Endothelial cell of umbilical vein (primary cell): ENCODE data around the gene FSD2. TPM values are rescaled to one million over a fixed set of nuclear protein-coding genes. Genes with fewer than 3 reads are reported as not detected.

Experiments used
- BruUV-seq: library from RNA; stranded (reverse); fragments of 400-500 nt; replicated peaks from 2 replicates; lab custom pipeline; 2021; lab: Mats Ljungman, UMichigan
- CTCF ChIA-PET: fragments of 300-600, 350-600 bp; sonication (Branson Sonifier 250); formaldehyde crosslinking; loops from one replicate; lab custom pipeline; 2021; ENCODE audit warnings: antibody characterized with exemption, inconsistent platforms; lab: Charles Lee
- POLR2A ChIA-PET: fragments of 300-600, 350-600 bp; sonication (Branson Sonifier 250); formaldehyde crosslinking; loops from one replicate; lab custom pipeline; 2021; ENCODE audit warnings: antibody characterized with exemption, inconsistent platforms; lab: Charles Lee
- DNase-seq: peaks from one replicate; pipeline ENCODE4 v3.0.0-alpha.2; 2011; ENCODE audit warnings: low read depth, low spot score
- FAIRE-seq: peaks from 2 replicates; lab custom pipeline; 2011; peaks lifted over from hg19 to GRCh38; lab: Jason Lieb, UNC
- H2AFZ ChIP-seq: 2 replicates; pipeline ENCODE4 v1.6.0; 2012; ENCODE audit warnings: low read depth, low read length, control low read depth, inconsistent platforms
- H3K27ac ChIP-seq: 2 replicates; pipeline ENCODE4 v1.5.1; 2011; ENCODE audit warnings: low read depth, mild to moderate bottlenecking, control low read depth, low read length, moderate library complexity; ENCODE audit not compliant: insufficient read depth
- H3K27me3 ChIP-seq, 2 experiments: 2 replicates each; pipeline versions ENCODE4 v1.6.0 to v1.6.1; 2011; ENCODE audit warnings: low read length in 2 of 2, mixed read lengths in 1 of 2; ENCODE audit not compliant: control insufficient read depth in 2 of 2, insufficient read depth in 2 of 2
- H3K36me3 ChIP-seq, 2 experiments: 2 replicates in 1 of 2; 3 replicates in 1 of 2; pipeline ENCODE4 v1.5.1; 2011; ENCODE audit warnings: low read length in 2 of 2, mild to moderate bottlenecking in 1 of 2, moderate library complexity in 1 of 2; ENCODE audit not compliant: control insufficient read depth in 2 of 2, insufficient read depth in 2 of 2; ENCODE audit errors: extremely low read depth in 1 of 2
- H3K4me1 ChIP-seq: 3 replicates; pipeline ENCODE4 v1.5.1; 2011; ENCODE audit warnings: mild to moderate bottlenecking, low read length; ENCODE audit not compliant: control insufficient read depth, insufficient read depth; ENCODE audit errors: extremely low read depth
- H3K4me2 ChIP-seq: 2 replicates; pipeline ENCODE4 v1.6.1; 2011; ENCODE audit warnings: low read length, control low read depth, mixed read lengths; ENCODE audit not compliant: insufficient read depth
- H3K4me3 ChIP-seq, 3 experiments: fragments of 200-600 bp in 1 of 3; sonication (generic), shearing (Covaris generic) in 1 of 3; replicated peaks in 1 of 3; 2 replicates each; pipeline ENCODE4 v1.5.1; 2011 to 2016; ENCODE audit warnings: control low read depth in 3 of 3, low read length in 3 of 3, mild to moderate bottlenecking in 2 of 3, inconsistent platforms in 1 of 3, low read depth in 1 of 3, moderate library complexity in 1 of 3; ENCODE audit not compliant: insufficient read depth in 1 of 3
- H3K79me2 ChIP-seq: 2 replicates; pipeline ENCODE4 v1.6.0; 2012; ENCODE audit warnings: low read length, inconsistent platforms; ENCODE audit not compliant: control insufficient read depth, insufficient read depth
- H3K9ac ChIP-seq: replicated peaks from 2 replicates; pipeline ENCODE3; 2011; ENCODE audit warnings: low read length, control low read depth; ENCODE audit not compliant: insufficient read depth; ENCODE audit errors: extremely low read depth
- H3K9me1 ChIP-seq: replicated peaks from 3 replicates; pipeline ENCODE4 v1.6.0; 2011; ENCODE audit warnings: mild to moderate bottlenecking, low read length; ENCODE audit not compliant: control insufficient read depth, insufficient read depth; ENCODE audit errors: extremely low read depth
- H3K9me3 ChIP-seq: replicated peaks from 2 replicates; pipeline ENCODE4 v1.5.1; 2012; ENCODE audit warnings: low read length, inconsistent platforms; ENCODE audit not compliant: control insufficient read depth, insufficient read depth
- H4K20me1 ChIP-seq: replicated peaks from 2 replicates; pipeline ENCODE3; 2011; ENCODE audit warnings: mild to moderate bottlenecking, low read length; ENCODE audit not compliant: control insufficient read depth, insufficient read depth; ENCODE audit errors: extremely low read depth
- CTCF ChIP-seq, 2 donors: IDR thresholded peaks; 1 replicate in 1 of 2; 2 replicates in 1 of 2; pipeline ENCODE4 v1.5.1; 2011; ENCODE audit warnings: low read length in 2 of 2, mild to moderate bottlenecking in 2 of 2, moderate library complexity in 2 of 2, control low read depth in 1 of 2, inconsistent platforms in 1 of 2, low read depth in 1 of 2; ENCODE audit not compliant: insufficient read depth in 1 of 2; ENCODE audit errors: extremely low read depth in 1 of 2
- EZH2 ChIP-seq: IDR thresholded peaks from 2 replicates; pipeline ENCODE4 v1.6.1; 2012; ENCODE audit warnings: borderline replicate concordance, low read depth, mild to moderate bottlenecking, moderate library complexity, low read length, inconsistent platforms; ENCODE audit not compliant: severe bottlenecking
- FOS ChIP-seq: IDR thresholded peaks from 2 replicates; pipeline ENCODE4 v1.6.1; 2011; ENCODE audit warnings: mild to moderate bottlenecking, low read length, moderate library complexity, borderline replicate concordance; ENCODE audit not compliant: insufficient read depth
- GATA2 ChIP-seq: IDR thresholded peaks from 2 replicates; pipeline ENCODE4 v1.7.0; 2011; ENCODE audit warnings: low read depth, mild to moderate bottlenecking, moderate library complexity, mixed read lengths, low read length; ENCODE audit not compliant: insufficient read length, insufficient read depth
- JUN ChIP-seq: IDR thresholded peaks from 2 replicates; pipeline ENCODE4 v1.6.1; 2011; ENCODE audit warnings: borderline replicate concordance, low read depth; ENCODE audit not compliant: insufficient read length, insufficient read depth
- MAX ChIP-seq: IDR thresholded peaks from 2 replicates; pipeline ENCODE4 v1.6.1; 2011; ENCODE audit not compliant: insufficient read depth, insufficient read length
- MYC ChIP-seq: IDR thresholded peaks from one replicate; pipeline ENCODE4 v1.6.1; 2011; ENCODE audit warnings: mild to moderate bottlenecking, low read depth, low read length
- POLR2A ChIP-seq: IDR thresholded peaks from 2 replicates; pipeline ENCODE4 v1.6.1; 2012; ENCODE audit warnings: low read depth, mild to moderate bottlenecking, control low read depth, low read length
- POLR2AphosphoS5 ChIP-seq: IDR thresholded peaks from 2 replicates; pipeline ENCODE4 v1.6.1; 2012; ENCODE audit warnings: low read depth, mild to moderate bottlenecking, control low read depth, low read length, moderate library complexity; ENCODE audit not compliant: insufficient read depth
- dilution Hi-C: fragments of 300-500 bp; cut with MboI; formaldehyde crosslinking; loops from one replicate; pipeline ENCODE4 v1.15.0; 2019; ENCODE audit warnings: low sequenced_read_pairs; ENCODE audit not compliant: extremely low pct_ligation_motif_present
- intact Hi-C: fragments of 100-400 bp; cut with micrococcal nuclease; formaldehyde crosslinking; loops from one replicate; pipeline ENCODE4 v1.10.0; 2022
- polyA plus RNA-seq, 4 experiments: library from polyadenylated mRNA; depleted of rRNA in 3 of 4; stranded (reverse) in 3 of 4; unstranded in 1 of 4; fragments of >200 nt; gene quantifications; 2 replicates each; pipeline versions ENCODE4 v1.2.1 to v1.2.3, GENCODE V29; 2011 to 2012; ENCODE audit warnings: missing spikeins in 1 of 4
- total RNA-seq: library from RNA; stranded (reverse); gene quantifications from 2 replicates; pipeline ENCODE4 v1.2.3, GENCODE V29; 2021

FSD2 gene
- total and polyA plus RNA-seq, 2 donors (not counting 3 experiments of a cell fraction or from before 2014, with no cell fraction given): not detected

- Histone ChIP-seq H4K20me1 (no peaks in the 10 kb centered on the region), H2AFZ (peak overlapping the region; percentile 14), H3K4me2 (peak overlapping the region; percentile 72), H3K9me3 (no peaks in the 10 kb centered on the region), H3K9ac (no peak overlapping the region), H3K79me2 (peaks cover 29% of the 10 kb centered on the region), H3K27ac (no peak overlapping the region), H3K27me3 (peaks cover 0 to 9% of the 10 kb centered on the region in 2 experiments), H3K9me1 (no peaks in the 10 kb centered on the region), H3K4me3 (no peak overlapping the region), H3K4me1 (no peaks in the 10 kb centered on the region), H3K36me3 (no peaks in the 10 kb centered on the region)
- ChIA-PET CTCF (no interaction called here), POLR2A (no interaction called here)
- intact Hi-C loops (loop anchor here (1.0 kb wide), 1 partner anchor 58 kb away; no protein-coding TSS in a partner anchor), dilution Hi-C loops (no loop called here)
- DNase-seq (no peak), FAIRE-seq (no peak)
- TF ChIP-seq POLR2AphosphoS5 (no peak), POLR2A (no peak), JUN (no peak), MYC (no peak)
- no TSS peak for BruUV-seq
Measured at GRCh38 chr15:82808634-82809041, 2.8 kb upstream of the FSD2 start.

- Histone ChIP-seq H3K4me3 (no peak overlapping the region), H3K4me1 (no peaks in the 10 kb centered on the region), H3K9me1 (no peaks in the 10 kb centered on the region), H4K20me1 (no peaks in the 10 kb centered on the region), H3K79me2 (peaks cover 29% of the 10 kb centered on the region), H3K9me3 (no peaks in the 10 kb centered on the region), H3K9ac (no peak overlapping the region), H3K4me2 (no peak overlapping the region), H3K27me3 (peaks cover 0 to 9% of the 10 kb centered on the region in 2 experiments), H3K36me3 (no peaks in the 10 kb centered on the region), H3K27ac (no peak overlapping the region), H2AFZ (no peak overlapping the region)
- dilution Hi-C loops: no loop called here
- CTCF ChIA-PET: no interaction called here
- BruUV-seq: no TSS peak
- no peak for TF ChIP-seq CTCF (IDR thresholded peaks at IDR 0.05; ENCODE audit: extremely low read depth in 1 of 2, insufficient read depth in 1 of 2, low read depth in 1 of 2, low read length in 2 of 2)
- no peak for TF ChIP-seq MYC
- no peak for TF ChIP-seq POLR2A
- TF ChIP-seq FOS: no peak
- TF ChIP-seq POLR2AphosphoS5: no peak
- no peak for TF ChIP-seq EZH2
- TF ChIP-seq MAX: no peak
- no peak for TF ChIP-seq GATA2
- TF ChIP-seq JUN: no peak
- FAIRE-seq: no peak
- POLR2A ChIA-PET: no interaction called here
- intact Hi-C loops: no loop called here
- DNase-seq: no peak
Measured at GRCh38 chr15:82807920-82808633, 2.2 kb upstream of the FSD2 start.
